OCI-LY1 (cell line): ENCODE results near the gene GNPTAB.

ENCODE experiments used
- H2AFZ ChIP-seq: fragments of 200-600 bp; sonication (generic), shearing (Covaris generic); 2 replicates; pipeline ENCODE4 v1.6.0; 2014; ENCODE audit warnings: antibody characterized with exemption, mild to moderate bottlenecking, low read length
- H3F3A ChIP-seq: fragments of 200-600 bp; sonication (generic), shearing (Covaris generic); 2 replicates; pipeline ENCODE4 v1.6.0; 2014; ENCODE audit warnings: mild to moderate bottlenecking, antibody characterized with exemption, low read length, moderate library complexity; ENCODE audit not compliant: insufficient read depth
- H3K27ac ChIP-seq: fragments of 200-600 bp; sonication (generic); 2 replicates; pipeline ENCODE4 v1.5.1; 2014; ENCODE audit warnings: low read length, mixed run types, mild to moderate bottlenecking, low read depth; ENCODE audit not compliant: poor library complexity, severe bottlenecking
- H3K27me3 ChIP-seq: fragments of 200-600 bp; sonication (generic); 2 replicates; pipeline ENCODE4 v1.6.0; 2014; ENCODE audit warnings: antibody characterized with exemption, mild to moderate bottlenecking, low read length, moderate library complexity; ENCODE audit not compliant: insufficient read depth
- H3K36me3 ChIP-seq: fragments of 200-600 bp; sonication (generic); 2 replicates; pipeline ENCODE4 v1.6.1; 2014; ENCODE audit warnings: mild to moderate bottlenecking, antibody characterized with exemption, low read length, moderate library complexity, mixed read lengths; ENCODE audit not compliant: insufficient read depth
- H3K4me1 ChIP-seq: fragments of 200-600 bp; sonication (generic); 2 replicates; pipeline ENCODE4 v1.5.1; 2014; ENCODE audit warnings: mild to moderate bottlenecking, low read length, moderate library complexity; ENCODE audit not compliant: insufficient read depth, severe bottlenecking
- H3K4me2 ChIP-seq: fragments of 200-600 bp; sonication (generic), shearing (Covaris generic); 2 replicates; pipeline ENCODE4 v1.6.1; 2014; ENCODE audit warnings: low read length
- H3K4me3 ChIP-seq: fragments of 200-600 bp; sonication (generic); 2 replicates; pipeline ENCODE4 v1.5.1; 2014; ENCODE audit warnings: low read length, low read depth, mild to moderate bottlenecking, mixed read lengths; ENCODE audit not compliant: poor library complexity, severe bottlenecking
- H3K79me2 ChIP-seq: fragments of 200-600 bp; shearing (Covaris generic); 2 replicates; pipeline ENCODE4 v1.6.1; 2016; ENCODE audit warnings: mixed run types, low read length, mixed read lengths; ENCODE audit not compliant: insufficient read depth
- H3K9ac ChIP-seq: fragments of 200-600 bp; sonication (generic), shearing (Covaris generic); 2 replicates; pipeline ENCODE4 v1.6.1; 2014; ENCODE audit warnings: mild to moderate bottlenecking, low read length, mixed read lengths
- H3K9me2 ChIP-seq: fragments of 200-600 bp; sonication (generic), shearing (Covaris generic); 2 replicates; pipeline ENCODE4 v1.6.1; 2014; ENCODE audit warnings: low read depth, mild to moderate bottlenecking, low read length, mixed read lengths
- H3K9me3 ChIP-seq: fragments of 200-600 bp; shearing (Covaris generic); 2 replicates; pipeline ENCODE4 v1.6.1; 2014; ENCODE audit warnings: low read length, mixed read lengths
- H4K20me1 ChIP-seq: fragments of 200-600 bp; sonication (generic), shearing (Covaris generic); 2 replicates; pipeline ENCODE4 v1.6.0; 2016; ENCODE audit warnings: mild to moderate bottlenecking, low read length; ENCODE audit not compliant: insufficient read depth
- CTCF ChIP-seq: fragments of 200-600 bp; sonication (generic), shearing (Covaris generic); IDR thresholded peaks from 2 replicates; pipeline ENCODE4 v1.5.1; 2017; ENCODE audit warnings: mild to moderate bottlenecking, antibody characterized with exemption, low read length, moderate library complexity, mixed read lengths
- EZH2 ChIP-seq: fragments of 200-600 bp; sonication (generic), shearing (Covaris generic); IDR thresholded peaks from 2 replicates; pipeline ENCODE4 v1.8.0; 2017; ENCODE audit warnings: borderline replicate concordance, mixed run types, mild to moderate bottlenecking, antibody characterized with exemption, low read length, moderate library complexity, mixed read lengths

The GNPTAB gene

DNA sequence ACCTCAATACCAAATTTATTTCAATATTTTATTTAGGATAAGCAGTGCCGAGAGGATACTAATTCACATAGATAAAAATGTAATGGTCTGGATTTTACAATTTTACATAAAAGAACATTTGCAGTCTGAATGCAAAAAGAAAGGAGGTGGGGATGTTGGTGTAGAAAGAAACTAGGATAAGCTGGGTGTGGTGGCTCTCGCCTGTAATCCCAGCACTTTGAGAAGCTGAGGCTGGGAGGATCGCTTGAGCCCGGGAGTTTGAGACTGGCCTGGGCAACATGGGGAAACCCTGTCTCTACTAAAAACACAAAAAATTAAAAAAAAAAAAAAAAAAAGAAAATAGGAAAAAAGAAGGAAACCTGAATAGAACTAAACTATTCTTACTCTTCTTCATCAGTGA, 108.4 kb downstream of the GNPTAB start:
- Histone ChIP-seq H3K4me3 (no peak overlapping the region), H3K9me2 (no peaks in the 10 kb centered on the region), H3F3A (no peaks in the 10 kb centered on the region), H3K27ac (no peak overlapping the region), H3K4me2 (no peak overlapping the region), H3K4me1 (no peaks in the 10 kb centered on the region), H2AFZ (no peak overlapping the region), H3K27me3 (no peaks in the 10 kb centered on the region), H3K9me3 (no peaks in the 10 kb centered on the region), H4K20me1 (no peaks in the 10 kb centered on the region), H3K9ac (no peak overlapping the region), H3K36me3 (peaks cover 80% of the 10 kb centered on the region), H3K79me2 (peaks cover under 1% of the 10 kb centered on the region; the same call in 1 of the 2 replicates)
- TF ChIP-seq CTCF, result no peak

GRCh38 chr12:101720118-101720517, 110.6 kb downstream of the GNPTAB start:
- no peak overlapping the region for H3K27ac ChIP-seq
- H4K20me1 ChIP-seq, result no peaks in the 10 kb centered on the region

GRCh38 chr12:101719566-101719965, 111.2 kb downstream of the GNPTAB start:
- no peaks in the 10 kb centered on the region for H3K9me2 ChIP-seq
- peaks cover 23% of the 10 kb centered on the region for H3K79me2 ChIP-seq
- H3K4me2 ChIP-seq, result no peak overlapping the region
- H4K20me1 ChIP-seq, result no peaks in the 10 kb centered on the region
- no peak overlapping the region for H3K9ac ChIP-seq
- H3K9me3 ChIP-seq, result no peaks in the 10 kb centered on the region
- H3K27me3 ChIP-seq, result no peaks in the 10 kb centered on the region
- no peak overlapping the region for H3K27ac ChIP-seq
- no peaks in the 10 kb centered on the region for H3K4me1 ChIP-seq
- TF ChIP-seq CTCF (no peak), EZH2 (no peak)
- H3K4me3 ChIP-seq, result no peak overlapping the region
- no peaks in the 10 kb centered on the region for H3F3A ChIP-seq
- H3K36me3 ChIP-seq, result peaks cover 69% of the 10 kb centered on the region
- H2AFZ ChIP-seq, result no peak overlapping the region

More at GRCh38 chr12:101720118-101720517, 110.6 kb downstream of the GNPTAB start:
- H3K4me1 ChIP-seq, result no peaks in the 10 kb centered on the region
- H2AFZ ChIP-seq, result no peak overlapping the region
- H3K79me2 ChIP-seq, result peaks cover 18% of the 10 kb centered on the region; the same call in 1 of the 2 replicates
- no peak overlapping the region for H3K9ac ChIP-seq
- no peaks in the 10 kb centered on the region for H3K9me2 ChIP-seq
- no peaks in the 10 kb centered on the region for H3K9me3 ChIP-seq
- H3K36me3 ChIP-seq, result peaks cover 74% of the 10 kb centered on the region
- H3K4me3 ChIP-seq, result no peak overlapping the region
- H3K27me3 ChIP-seq, result no peaks in the 10 kb centered on the region
- no peak overlapping the region for H3K4me2 ChIP-seq
- H3F3A ChIP-seq, result no peaks in the 10 kb centered on the region
- no peak for TF ChIP-seq CTCF
